ENCODE results near the gene PDGFD. TPM values are rescaled to one million over a fixed set of nuclear protein-coding genes. Genes with fewer than 3 reads are reported as not detected.

The PDGFD gene
- total RNA-seq = 3.2 and 3.9 TPM in 2 replicates

GRCh38 chr11:104164028-104164520, at the start of gene PDGFD:
PDGFD (minus strand) TSS chr11:104164147.

GRCh38 chr11:104036588-104036987, 127.4 kb downstream of the PDGFD start, which contains the start of gene DDI1:
DDI1 (plus strand) TSS chr11:104036640; CDS start chr11:104036823, 183 bp downstream.

Other genes with a start within 250 kb of the PDGFD start
- gene DDI1, start 127.5 kb downstream of the PDGFD start, total RNA-seq = not detected in 2 replicates

All from smooth muscle cell of the pulmonary artery (primary cell).